Stomach (tissue), 9 donors: ENCODE results near the gene KCNF1. TPM values are rescaled to one million over a fixed set of nuclear protein-coding genes. Genes with fewer than 3 reads are reported as not detected.
A peak's percentile ranks its signal among the peaks of the same experiment; 100 is the strongest.

Experiments
- DNase-seq, 2 donors: peaks; one replicate each; pipeline versions ENCODE4 v3.0.0 to v3.0.0-alpha.2; 2013 to 2019
- H3K27ac ChIP-seq, 5 donors: fragments of 200-600 bp in 4 of 5; sonication (generic) in 4 of 5; one replicate each; pipeline ENCODE4 v1.5.1; 2013 to 2019; ENCODE audit warnings: mild to moderate bottlenecking in 1 of 5, moderate library complexity in 1 of 5
- H3K27me3 ChIP-seq, 3 donors: fragments of 200-600 bp; sonication (generic); one replicate each; pipeline ENCODE4 v1.5.1; 2017 to 2019; ENCODE audit warnings: mixed run types in 1 of 3
- H3K36me3 ChIP-seq, 4 donors: fragments of 200-600 bp; sonication (generic); 1 replicate in 3 of 4; 2 replicates in 1 of 4; pipeline ENCODE4 v1.5.1; 2016 to 2019
- H3K4me1 ChIP-seq, 4 donors: fragments of 200-600 bp; sonication (generic); one replicate each; pipeline ENCODE4 v1.5.1; 2016 to 2019
- H3K4me3 ChIP-seq, 4 donors: fragments of 200-600 bp; sonication (generic) in 3 of 4; one replicate each; pipeline ENCODE4 v1.5.1; 2016 to 2019; ENCODE audit warnings: mild to moderate bottlenecking in 1 of 4
- H3K9me3 ChIP-seq, 4 donors: fragments of 200-600 bp; sonication (generic); one replicate each; pipeline ENCODE4 v1.5.1; 2016 to 2019
- CTCF ChIP-seq, 7 experiments: fragments of 450-650 bp in 4 of 7; fragments of 200-600 bp in 3 of 7; sonication (generic) in 3 of 7; IDR thresholded peaks; one replicate each; pipeline ENCODE4 v1.5.1; 2016 to 2019; ENCODE audit warnings: antibody characterized with exemption in 7 of 7, control low read depth in 2 of 7, mild to moderate bottlenecking in 1 of 7
- EP300 ChIP-seq: sonication (generic); formaldehyde crosslinking; IDR thresholded peaks from one replicate; pipeline ENCODE4 v1.6.1; 2017; ENCODE audit warnings: antibody characterized with exemption
- POLR2A ChIP-seq, 4 donors: fragments of 450-650 bp; IDR thresholded peaks; one replicate each; pipeline ENCODE4 v1.6.1; 2016; ENCODE audit warnings: antibody characterized with exemption in 4 of 4, control low read depth in 2 of 4, mild to moderate bottlenecking in 1 of 4, moderate library complexity in 1 of 4
- POLR2AphosphoS5 ChIP-seq, 3 donors: sonication (generic); formaldehyde crosslinking; IDR thresholded peaks; one replicate each; pipeline ENCODE4 v1.6.1; 2016; ENCODE audit warnings: antibody characterized with exemption in 3 of 3
- WGBS, 5 donors: extraction: QIAGEN DNeasy Blood & Tissue Kit in 3 of 5; methylation state at CpG; one replicate each; pipeline versions ENCODE4 v1.1.5 to v1.1.7; 2013 to 2018; 5-methylcytosine and 5-hydroxymethylcytosine counted together
- intact Hi-C: fragments of 100-400 bp; cut with DNase I; formaldehyde crosslinking; loops from one replicate; pipeline ENCODE4 v1.15.1; 2023; ENCODE audit warnings: low total_unique reads
- polyA plus RNA-seq, 3 donors: library from polyadenylated mRNA; stranded (reverse); fragments of 200-250 nt; gene quantifications; one replicate each; pipeline ENCODE4 v1.2.3, GENCODE V29; 2013
- total RNA-seq, 5 donors: library from RNA; depleted of rRNA; stranded (reverse); fragments of >200 nt; gene quantifications; one replicate each; pipeline versions ENCODE4 v1.1.0 to v1.2.3, GENCODE V29; 2014 to 2016
- donor health status: healthy with polysubstance abuse.
- donor health status: Bipolar disorder and iron deficiency.
- donor health status: healthy.

KCNF1 gene
- total and polyA plus RNA-seq, 8 donors = 0.05 to 0.92 (median 0.58) TPM; not detected in 4

GRCh38 chr2:10932345-10933151 is 20.8 kb downstream of the KCNF1 start:
- 65 to 76% (median 73%) methylated on average over 14 to 17 of the region's 17 CpGs for whole genome bisulfite sequencing, 5 donors
- DNase-seq = peak in 1 of 2 donors; percentile 50
- intact Hi-C loops = no loop called here

GRCh38 chr2:10933700-10934225 is 22.0 kb downstream of the KCNF1 start:
- H3K9me3 ChIP-seq = peaks cover 0 to 8% (median 6%) of the 10 kb centered on the region in 4 donors
- intact Hi-C loops = no loop called here
- H3K4me3 ChIP-seq = no peak overlapping the region
- no peak for TF ChIP-seq POLR2A (IDR thresholded peaks at IDR 0.05)
- no peak for TF ChIP-seq EP300
- TF ChIP-seq CTCF (IDR thresholded peaks at IDR 0.05) = no peak
- H3K27ac ChIP-seq = no peak overlapping the region
- WGBS, 5 donors = 85 to 90% (median 88%) methylated on average over 11 of the region's 11 CpGs
- H3K4me1 ChIP-seq = peaks cover 0 to 14% (median 2%) of the 10 kb centered on the region in 4 donors
- H3K27me3 ChIP-seq = peaks cover 0 to 54% (median 5%) of the 10 kb centered on the region in 3 donors
- no peaks in the 10 kb centered on the region for H3K36me3 ChIP-seq
- no peak for DNase-seq

More at GRCh38 chr2:10932345-10933151, 20.8 kb downstream of the KCNF1 start:
- Histone ChIP-seq H3K36me3 (no peaks in the 10 kb centered on the region), H3K27ac (no peak overlapping the region), H3K4me1 (peaks cover 0 to 14% (median 2%) of the 10 kb centered on the region in 4 donors), H3K27me3 (peaks cover 0 to 61% (median 5%) of the 10 kb centered on the region in 3 donors), H3K9me3 (no peaks in the 10 kb centered on the region), H3K4me3 (no peak overlapping the region)
- TF ChIP-seq EP300 = no peak
- TF ChIP-seq POLR2AphosphoS5 (IDR thresholded peaks at IDR 0.05) = no peak
- TF ChIP-seq CTCF (IDR thresholded peaks at IDR 0.05) = no peak
- no peak for TF ChIP-seq POLR2A (IDR thresholded peaks at IDR 0.05)

- no peak overlapping the region for H3K27ac ChIP-seq
- peaks cover 0 to 14% (median 2%) of the 10 kb centered on the region in 4 donors for H3K4me1 ChIP-seq
- whole genome bisulfite sequencing, 5 donors = 73 to 79% (median 76%) methylated on average over 4 to 7 of the region's 7 CpGs
- H3K36me3 ChIP-seq = no peaks in the 10 kb centered on the region
- H3K9me3 ChIP-seq = peaks cover 3 to 15% (median 12%) of the 10 kb centered on the region in 4 donors
- DNase-seq = no peak
- TF ChIP-seq CTCF (IDR thresholded peaks at IDR 0.05) (no peak), POLR2AphosphoS5 (IDR thresholded peaks at IDR 0.05) (no peak), EP300 (no peak), POLR2A (IDR thresholded peaks at IDR 0.05) (no peak)
- intact Hi-C loops = no loop called here
- peaks cover 0 to 53% (median 5%) of the 10 kb centered on the region in 3 donors for H3K27me3 ChIP-seq
- no peak overlapping the region for H3K4me3 ChIP-seq
These were observed 22.7 kb downstream of the KCNF1 start for GRCh38 chr2:10934308-10934978.

GRCh38 chr2:10934979-10935350 is 23.2 kb downstream of the KCNF1 start:
- peaks cover 0 to 53% (median 5%) of the 10 kb centered on the region in 3 donors for H3K27me3 ChIP-seq
- DNase-seq = peak in 1 of 2 donors; percentile 41
- no peak overlapping the region for H3K27ac ChIP-seq
- TF ChIP-seq POLR2AphosphoS5 (IDR thresholded peaks at IDR 0.05) (no peak), EP300 (no peak), CTCF (IDR thresholded peaks at IDR 0.05) (no peak), POLR2A (IDR thresholded peaks at IDR 0.05) (no peak)
- H3K9me3 ChIP-seq = peaks cover 3 to 20% (median 17%) of the 10 kb centered on the region in 4 donors
- WGBS, 5 donors = 39 to 55% (median 51%) methylated on average over 12 to 15 of the region's 15 CpGs
- H3K36me3 ChIP-seq = no peaks in the 10 kb centered on the region
- intact Hi-C loops = no loop called here
- H3K4me1 ChIP-seq = peaks cover 0 to 14% (median 2%) of the 10 kb centered on the region in 4 donors
- H3K4me3 ChIP-seq = no peak overlapping the region
